HepG2 (cell line): Measurements from ENCODE around the gene CUL9. TPM values are rescaled to one million over a fixed set of nuclear protein-coding genes. Genes with fewer than 3 reads are reported as not detected.

Source experiments
- CBX1 ChIP-seq: IDR thresholded peaks from one replicate; pipeline ENCODE4 v1.6.1; 2016; ENCODE audit warnings: antibody characterized with exemption, low read depth
- DRAP1 ChIP-seq: IDR thresholded peaks from 2 replicates; pipeline ENCODE4 v1.6.1; 2016; ENCODE audit warnings: missing genetic modification reagents, missing compliant biosample characterization
- E2F1 ChIP-seq: sonication (generic); formaldehyde crosslinking; IDR thresholded peaks from 2 replicates; pipeline ENCODE4 v1.5.0; 2020; ENCODE audit warnings: missing genetic modification reagents
- ETV5 ChIP-seq: IDR thresholded peaks from 2 replicates; pipeline ENCODE4 v1.6.1; 2018; ENCODE audit warnings: missing biosample characterization, missing genetic modification reagents, inconsistent platforms, borderline replicate concordance
- FOXA1 ChIP-seq, 2 experiments: fragments of 450-650 bp in 1 of 2; sonication (generic) in 1 of 2; formaldehyde crosslinking in 1 of 2; IDR thresholded peaks; 2 replicates each; pipeline versions ENCODE4 v1.4.0 to v1.6.1; 2016 to 2020; ENCODE audit warnings: missing genetic modification reagents in 1 of 2
- MTF2 ChIP-seq: sonication (generic); formaldehyde crosslinking; IDR thresholded peaks from 2 replicates; pipeline ENCODE4 v1.5.0; 2020; ENCODE audit warnings: missing genetic modification reagents, borderline replicate concordance
- MYC ChIP-seq: sonication (generic); formaldehyde crosslinking; IDR thresholded peaks from 2 replicates; pipeline ENCODE4 v1.9.0; 2021; ENCODE audit warnings: missing genetic modification reagents, borderline replicate concordance
- NCOA2 ChIP-seq: sonication (generic); formaldehyde crosslinking; IDR thresholded peaks from 2 replicates; pipeline ENCODE4 v1.8.0; 2022; ENCODE audit warnings: inconsistent platforms
- NR1H2 ChIP-seq: sonication (generic); formaldehyde crosslinking; IDR thresholded peaks from 2 replicates; pipeline ENCODE4 v1.8.1; 2022; ENCODE audit warnings: low read depth, missing genetic modification reagents, borderline replicate concordance
- PBX2 ChIP-seq: IDR thresholded peaks from 2 replicates; pipeline ENCODE4 v1.6.1; 2016; ENCODE audit warnings: control low read depth
- RAD21 ChIP-seq: fragments of 450-650 bp; formaldehyde crosslinking; IDR thresholded peaks from 2 replicates; pipeline ENCODE4 v1.5.0; 2020; ENCODE audit warnings: mild to moderate bottlenecking
- SETDB1 ChIP-seq: sonication (generic); formaldehyde crosslinking; IDR thresholded peaks from 2 replicates; pipeline ENCODE4 v1.5.1; 2020; ENCODE audit warnings: missing genetic modification reagents, mild to moderate bottlenecking, borderline replicate concordance
- SIX4 ChIP-seq: sonication (generic); formaldehyde crosslinking; IDR thresholded peaks from 2 replicates; pipeline ENCODE4 v1.4.0; 2020; ENCODE audit warnings: missing genetic modification reagents
- SP2 ChIP-seq: sonication (generic); formaldehyde crosslinking; IDR thresholded peaks from 2 replicates; pipeline ENCODE4 v1.5.1; 2020; ENCODE audit warnings: mild to moderate bottlenecking, missing genetic modification reagents
- SYNCRIP ChIP-seq: fragments of 200-400 bp; formaldehyde crosslinking; IDR thresholded peaks from 2 replicates; pipeline ENCODE4 v1.6.1; 2018; ENCODE audit warnings: mild to moderate bottlenecking, low read depth, low read length; ENCODE audit not compliant: insufficient read depth
- TGIF2 ChIP-seq: IDR thresholded peaks from 2 replicates; pipeline ENCODE4 v1.6.1; 2016; ENCODE audit warnings: control low read depth, missing compliant biosample characterization
- TMF1 ChIP-seq: sonication (generic); formaldehyde crosslinking; IDR thresholded peaks from 2 replicates; pipeline ENCODE4 v1.8.1; 2022; ENCODE audit warnings: low read depth, missing genetic modification reagents
- YEATS2 ChIP-seq: sonication (generic); formaldehyde crosslinking; IDR thresholded peaks from 2 replicates; pipeline ENCODE4 v1.4.0; 2020; ENCODE audit warnings: missing genetic modification reagents, borderline replicate concordance
- ZBTB39 ChIP-seq: sonication (generic); formaldehyde crosslinking; IDR thresholded peaks from 2 replicates; pipeline ENCODE4 v1.5.0; 2020; ENCODE audit warnings: missing genetic modification reagents
- ZNF276 ChIP-seq: sonication (generic); formaldehyde crosslinking; IDR thresholded peaks from 2 replicates; pipeline ENCODE4 v1.4.0; 2020; ENCODE audit warnings: mild to moderate bottlenecking, low read depth, missing genetic modification reagents
- ZNF780A ChIP-seq: sonication (generic); formaldehyde crosslinking; IDR thresholded peaks from 2 replicates; pipeline ENCODE4 v1.8.0; 2022; ENCODE audit warnings: mild to moderate bottlenecking, missing genetic modification reagents, moderate library complexity
- polyA plus RNA-seq, 8 experiments: library from polyadenylated mRNA; depleted of rRNA in 3 of 8; stranded (reverse) in 7 of 8; unstranded in 1 of 8; fragments of >200 nt; fragmentation: Illumina TruSeq in 4 of 8; extraction: Trizol in 4 of 8; gene quantifications; 2 replicates each; pipeline versions ENCODE4 v1.2.1 to v1.2.3, GENCODE V29; 2011 to 2016; ENCODE audit warnings: low read depth in 4 of 8, missing spikeins in 1 of 8, mixed read lengths in 1 of 8; ENCODE audit not compliant: insufficient read depth in 1 of 8
- total RNA-seq, 5 experiments: library from RNA; depleted of rRNA; stranded (reverse); fragments of >200 nt; fragmentation: Illumina TruSeq; extraction: Trizol; gene quantifications; 2 replicates each; pipeline ENCODE4 v1.2.3, GENCODE V29; 2016; ENCODE audit warnings: low read depth in 1 of 5

CUL9 gene
- total and polyA plus RNA-seq, 2 of the 13 experiments (the other 11 are each of a cell fraction or from before 2014, with no cell fraction given) = 11.4 to 13.7 TPM

- TF ChIP-seq ZNF780A (no peak), E2F1 (CRISPR knock-in tag) (no peak), NCOA2 (CRISPR knock-in tag) (no peak), YEATS2 (CRISPR knock-in tag) (no peak), TMF1 (CRISPR knock-in tag) (no peak), ZNF276 (CRISPR knock-in tag) (peak; percentile 58; the same call in 1 of the 2 replicates), SETDB1 (CRISPR knock-in tag) (no peak), ETV5 (CRISPR knock-in tag) (peak; percentile 86; the same call in 1 of the 2 replicates), RAD21 (CRISPR knock-in tag) (peak; percentile 100), CBX1 (no peak), SP2 (no peak), ZBTB39 (CRISPR knock-in tag) (peak; percentile 68; the same call in 1 of the 2 replicates), FOXA1 (IDR thresholded peaks at IDR 0.05) (no peak), FOXA1 (CRISPR knock-in tag; IDR thresholded peaks at IDR 0.05) (peak; percentile 23; the same call in 1 of the 2 replicates), DRAP1 (CRISPR knock-in tag) (peak; percentile 52; the same call in 1 of the 2 replicates), PBX2 (no peak), SYNCRIP (no peak), TGIF2 (CRISPR knock-in tag) (peak; percentile 75; the same call in 1 of the 2 replicates), MYC (peak; percentile 63; the same call in 1 of the 2 replicates), MTF2 (CRISPR knock-in tag) (no peak), NR1H2 (CRISPR knock-in tag) (peak; percentile 39; the same call in 1 of the 2 replicates), SIX4 (CRISPR knock-in tag) (no peak)
These were observed 38.5 kb upstream of the CUL9 start (continued) for GRCh38 chr6:43143235-43144128.
